GM20431 (cell line): ENCODE data around the gene IFITM10.

ENCODE experiments used
- in situ Hi-C: fragments of 300-500 bp; cut with MseI, MboI; formaldehyde crosslinking; loops from one replicate; pipeline ENCODE4 v1.15.0; 2020; ENCODE audit warnings: low sequenced_read_pairs; ENCODE audit not compliant: unreplicated experiment

The IFITM10 gene

DNA sequence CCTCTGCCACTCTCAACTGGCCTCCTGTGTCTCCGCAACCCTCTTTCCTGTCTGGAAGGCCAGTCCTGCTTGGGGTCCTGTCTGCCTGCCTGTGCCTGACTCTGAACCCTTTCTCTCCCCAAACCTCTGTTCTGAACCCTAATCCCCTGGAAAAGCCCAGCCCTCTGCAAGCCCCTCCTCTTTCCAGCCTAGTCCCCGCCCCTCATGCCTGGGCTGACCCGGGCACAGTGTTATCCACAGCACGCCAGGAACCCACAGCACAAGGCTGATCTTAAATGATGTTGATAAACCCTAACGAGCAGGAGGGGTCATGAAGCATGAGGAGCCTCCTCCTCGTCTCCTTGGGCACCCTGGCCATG is at the start of gene IFITM10:
TSS of gene IFITM10 (minus strand) at position 115 of the 359 bp plus-strand sequence. CDS start 153 bp downstream, outside the sequence.
- in situ Hi-C loops, result no loop called here

- in situ Hi-C loops, result no loop called here
Measured at GRCh38 chr11:1797391-1798125, 47.2 kb upstream of the IFITM10 start.

DNA sequence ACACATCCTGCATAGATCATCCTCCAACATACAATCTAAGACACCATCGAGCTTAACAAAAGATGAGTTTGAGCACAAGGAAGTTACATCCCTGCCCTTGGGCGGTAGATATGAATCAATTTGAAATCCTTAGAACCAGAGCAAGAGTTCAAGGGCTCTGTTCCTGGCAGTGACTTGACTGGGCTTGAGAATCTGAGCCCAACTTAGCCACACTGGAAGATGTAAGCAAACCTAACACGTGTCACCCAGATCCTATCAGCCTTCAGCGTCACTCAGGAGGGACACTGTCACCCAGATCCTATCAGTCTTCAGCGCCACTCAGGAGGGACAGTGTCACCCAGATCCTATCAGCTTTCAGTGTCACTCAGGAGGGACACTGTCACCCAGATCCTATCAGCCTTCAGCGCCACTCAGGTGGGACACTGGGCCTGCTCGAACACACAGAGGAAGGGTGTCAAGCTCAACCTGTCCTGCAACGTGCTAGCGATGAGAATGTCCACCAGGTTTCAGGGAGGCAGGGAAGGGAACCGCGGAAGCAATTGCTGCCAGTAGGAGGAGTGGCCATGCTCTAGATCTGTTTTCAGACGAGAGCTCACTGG is 46.1 kb upstream of the IFITM10 start:
- in situ Hi-C loops, result no loop called here

GRCh38 chr11:1793081-1793480 is 42.7 kb upstream of the IFITM10 start:
- in situ Hi-C loops, result no loop called here

- in situ Hi-C loops, result no loop called here
Measured at GRCh38 chr11:1792461-1792860, 42.1 kb upstream of the IFITM10 start.

DNA sequence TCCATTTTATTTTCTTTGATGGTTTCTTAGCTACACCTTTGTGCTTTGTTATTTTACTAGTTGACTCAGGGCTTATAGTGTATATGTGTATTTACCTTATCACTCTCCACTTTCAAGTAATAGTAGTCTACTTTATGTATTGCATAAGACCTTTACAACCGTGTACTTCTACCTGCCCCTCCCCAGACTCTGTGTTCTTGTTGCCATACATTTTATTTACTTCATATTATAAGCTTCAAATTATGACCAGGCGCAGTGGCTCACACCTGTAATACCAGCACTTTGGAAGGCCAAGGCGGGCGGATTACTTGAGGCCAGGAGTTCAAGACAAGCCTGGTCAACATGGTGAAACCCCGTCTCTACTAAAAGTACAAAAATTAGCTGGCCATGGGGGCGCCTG is 41.5 kb upstream of the IFITM10 start:
- in situ Hi-C loops, result no loop called here

- in situ Hi-C loops, result no loop called here
Measured at GRCh38 chr11:1786466-1786865, 36.1 kb upstream of the IFITM10 start.

- in situ Hi-C loops, result no loop called here
Measured at GRCh38 chr11:1785749-1786413, 35.5 kb upstream of the IFITM10 start.

- in situ Hi-C loops, result no loop called here
Measured at GRCh38 chr11:1784761-1785650, 34.6 kb upstream of the IFITM10 start.

- in situ Hi-C loops, result no loop called here
Measured at GRCh38 chr11:1783725-1784529, 33.5 kb upstream of the IFITM10 start.

DNA sequence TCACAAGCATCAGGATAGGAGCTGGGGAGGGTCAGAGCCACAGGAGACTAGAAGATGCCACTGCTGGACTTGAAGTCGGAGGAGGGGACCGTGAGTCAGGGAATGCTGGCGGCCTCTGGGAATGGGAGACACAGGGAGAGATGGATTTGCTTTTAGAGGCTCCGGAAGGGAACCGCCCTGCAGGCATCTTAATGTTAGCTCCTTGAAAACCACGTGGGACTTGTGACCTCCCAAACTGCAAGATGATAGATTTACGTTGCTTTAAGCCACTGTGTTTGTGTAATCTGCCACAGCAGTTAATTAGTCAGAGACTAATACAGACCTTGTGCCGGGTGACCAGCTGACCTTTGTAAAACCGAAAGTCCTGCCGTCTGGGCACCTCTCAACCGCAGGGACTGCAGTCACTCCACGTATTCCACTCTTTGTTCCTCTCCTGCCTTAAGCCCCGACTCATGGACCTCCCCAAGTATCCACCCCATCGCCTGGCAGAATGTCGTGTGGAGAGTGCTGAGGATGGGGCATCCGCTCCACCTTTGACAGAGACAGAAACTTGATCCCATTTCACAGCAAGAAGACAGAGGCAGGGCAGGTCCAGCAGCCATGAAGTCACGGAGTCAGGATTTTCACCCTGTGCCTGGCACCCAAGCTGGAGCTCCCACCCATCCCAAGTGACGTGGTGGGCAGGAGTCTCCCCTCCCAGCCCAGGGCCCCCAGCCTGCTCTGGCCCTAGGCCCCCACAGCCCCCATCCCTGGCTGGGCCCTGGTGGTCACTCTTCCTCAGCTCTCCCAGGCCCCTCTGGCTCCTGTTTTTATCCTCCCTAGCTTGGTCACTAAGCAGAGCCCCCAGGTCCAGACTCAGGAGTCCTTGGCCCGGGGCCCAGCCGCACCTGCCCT is 32.7 kb upstream of the IFITM10 start:
- in situ Hi-C loops, result no loop called here

DNA sequence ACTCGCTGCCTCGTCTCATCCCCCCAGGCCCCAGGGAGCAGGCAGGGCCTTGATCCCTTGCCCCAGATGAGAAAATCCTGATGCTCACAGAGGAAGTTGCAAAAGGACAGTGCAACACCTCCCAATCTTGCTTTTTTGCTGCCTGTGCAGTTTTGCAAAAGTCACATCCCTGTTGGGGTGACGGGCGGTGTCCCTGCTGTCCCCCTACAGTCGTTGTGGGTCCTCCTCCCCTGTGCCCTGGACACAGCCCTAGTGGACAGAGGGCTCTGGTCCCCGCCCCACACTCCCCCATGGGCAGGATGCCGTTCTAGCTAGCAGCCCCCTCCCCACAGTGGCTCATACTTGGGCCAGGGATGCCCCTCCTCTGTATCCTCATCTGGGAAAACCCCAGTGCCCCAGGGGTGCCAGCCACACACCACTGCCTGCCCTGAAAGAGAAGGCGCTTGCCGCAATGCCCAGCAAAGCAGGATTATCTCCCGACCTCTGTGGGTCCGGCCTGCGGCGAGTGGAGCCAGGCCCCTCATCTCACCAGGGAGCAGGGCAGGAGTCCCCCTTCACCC is 31.7 kb upstream of the IFITM10 start:
- in situ Hi-C loops, result no loop called here

DNA sequence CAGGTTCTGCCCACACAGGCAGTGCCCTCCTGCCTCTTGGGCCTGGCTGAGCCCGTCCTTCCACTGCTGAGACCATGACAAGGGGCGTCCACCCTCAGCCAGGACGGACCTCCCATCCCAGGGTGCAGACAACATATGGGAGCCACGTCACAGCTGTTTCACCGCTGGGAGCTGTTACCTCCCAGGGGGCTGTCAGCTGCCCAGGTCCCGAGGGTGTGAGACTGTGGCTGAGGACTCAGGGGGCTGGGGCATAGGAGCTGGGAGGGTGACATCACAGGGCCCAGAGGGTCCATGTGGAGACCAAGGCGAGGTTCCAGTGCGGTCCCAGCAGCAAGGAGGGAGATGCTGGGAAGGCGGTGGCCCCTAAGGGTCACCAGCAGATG is 31.2 kb upstream of the IFITM10 start:
- in situ Hi-C loops, result no loop called here

GRCh38 chr11:1780700-1781592 is 30.6 kb upstream of the IFITM10 start:
- in situ Hi-C loops, result no loop called here

DNA sequence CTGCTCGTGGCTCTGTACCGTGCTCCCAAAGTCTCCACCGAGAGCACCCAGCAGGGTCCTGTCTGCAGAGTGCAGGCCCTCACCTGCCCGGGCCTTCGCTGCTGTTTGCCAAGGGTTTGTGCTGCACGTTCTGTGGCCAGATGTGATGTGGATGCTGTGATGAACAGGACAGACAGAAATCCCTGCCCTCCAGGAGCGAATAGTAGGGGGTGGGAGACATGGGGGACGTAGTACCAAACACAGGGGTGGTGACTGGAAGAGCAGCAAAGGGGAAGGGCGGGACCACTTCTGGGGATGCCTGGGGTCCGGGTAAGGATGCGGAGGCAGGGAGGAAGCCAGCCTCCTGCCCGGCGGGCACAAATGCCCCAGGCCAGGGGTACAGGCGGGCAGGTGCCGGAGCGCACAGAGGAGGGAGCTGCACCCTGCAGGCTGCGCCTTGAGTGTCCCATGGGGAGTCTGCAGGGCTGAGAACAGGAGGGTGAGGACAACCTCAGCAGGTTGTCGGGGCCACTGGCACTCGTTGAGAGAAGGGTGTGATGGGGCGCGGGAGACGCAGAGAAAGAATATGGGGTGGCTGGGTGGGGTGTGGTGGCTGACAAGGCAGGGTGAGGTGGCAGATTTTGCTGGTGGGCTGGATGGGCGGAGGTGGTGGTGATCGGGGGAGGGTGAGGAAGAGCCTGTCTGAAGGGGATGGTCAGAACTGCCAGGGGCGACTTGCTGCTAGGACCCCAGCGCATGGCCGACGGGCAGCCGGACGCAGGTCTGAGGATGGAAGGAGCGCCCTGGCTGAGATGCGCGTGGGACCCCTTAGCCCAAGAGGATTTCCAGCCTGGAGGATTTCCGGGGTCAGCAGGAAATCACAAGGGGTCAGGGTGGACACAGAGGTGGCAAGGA is 29.7 kb upstream of the IFITM10 start:
- in situ Hi-C loops, result no loop called here

DNA sequence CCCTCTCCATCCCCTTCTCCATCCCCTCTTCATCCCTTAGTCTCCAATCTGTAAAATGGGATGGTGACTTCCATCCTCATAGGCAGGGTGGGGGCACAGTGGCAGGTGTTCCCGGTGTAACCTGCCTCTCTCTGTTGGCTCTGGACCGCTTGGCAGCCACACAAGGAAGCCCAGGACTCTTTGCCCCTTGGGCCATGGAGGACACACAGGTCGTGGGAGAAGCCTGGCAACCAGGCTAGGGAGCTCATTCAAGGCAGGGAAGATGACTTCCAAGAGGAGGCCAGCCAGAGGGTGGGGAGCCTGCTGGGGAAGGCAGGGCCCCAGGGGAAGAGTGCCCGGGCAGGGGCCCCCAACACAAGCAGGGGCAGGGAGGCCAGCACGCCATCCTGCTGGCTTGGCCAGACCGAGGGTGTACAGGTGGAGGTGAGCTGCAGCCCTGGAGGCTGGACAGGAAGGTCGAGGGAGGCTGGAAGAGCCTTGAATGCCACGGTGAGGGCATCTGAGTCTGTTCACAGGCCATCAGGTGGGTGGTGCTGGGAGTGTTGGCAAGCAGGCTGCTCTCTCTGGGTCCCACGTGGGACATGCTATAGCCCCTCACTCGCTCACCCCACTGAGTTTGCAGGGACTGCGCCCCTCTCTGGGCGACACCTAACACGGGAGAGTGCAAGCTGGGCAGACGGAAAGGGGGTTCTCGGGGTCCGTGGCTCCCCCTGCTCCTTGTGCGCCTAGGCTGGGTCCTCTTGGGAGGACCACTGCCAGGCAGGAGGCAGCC is 28.8 kb upstream of the IFITM10 start:
- in situ Hi-C loops, result no loop called here
